K562 (cell line): ENCODE results near the gene PLXNA2. TPM values are rescaled to one million over a fixed set of nuclear protein-coding genes. Genes with fewer than 3 reads are reported as not detected.

Experiments used
- CBX8 ChIP-seq: fragments of 200-600 bp; sonication (generic); IDR thresholded peaks from 2 replicates; pipeline ENCODE4 v1.6.1; 2012; ENCODE audit warnings: borderline replicate concordance, mixed run types, low read depth, mild to moderate bottlenecking, moderate library complexity, mixed read lengths, low read length, control low read depth, inconsistent platforms; ENCODE audit not compliant: poor library complexity, severe bottlenecking; ENCODE audit errors: extremely low read depth
- HDAC6 ChIP-seq: IDR thresholded peaks from 2 replicates; pipeline ENCODE4 v1.6.1; 2012; ENCODE audit warnings: low read depth, mild to moderate bottlenecking, control low read depth, inconsistent platforms, low read length, moderate library complexity
- HNRNPLL ChIP-seq: fragments of 200-400 bp; formaldehyde crosslinking; IDR thresholded peaks from 2 replicates; pipeline ENCODE4 v1.6.1; 2017; ENCODE audit warnings: low read length, low read depth, mild to moderate bottlenecking; ENCODE audit not compliant: poor library complexity, severe bottlenecking
- JUN ChIP-seq, 2 experiments: sonication (generic) in 1 of 2; formaldehyde crosslinking in 1 of 2; IDR thresholded peaks; 2 replicates each; pipeline versions ENCODE4 v1.6.1 to v1.8.0; 2012 to 2022; ENCODE audit warnings: borderline replicate concordance in 2 of 2, mild to moderate bottlenecking in 2 of 2, improper control_type of control experiment in 1 of 2, low read depth in 1 of 2, low read length in 1 of 2, missing genetic modification reagents in 1 of 2
- MGA ChIP-seq: fragments of 450-650 bp; IDR thresholded peaks from 2 replicates; pipeline ENCODE4 v1.6.1; 2016; ENCODE audit warnings: mild to moderate bottlenecking, moderate library complexity
- POLR2G ChIP-seq: fragments of 200-400 bp; formaldehyde crosslinking; IDR thresholded peaks from 2 replicates; pipeline ENCODE4 v1.6.1; 2017; ENCODE audit warnings: low read depth, mild to moderate bottlenecking, antibody characterized with exemption, low read length, moderate library complexity
- SNAPC5 ChIP-seq: fragments of 250-450 bp; sonication (Bioruptor Pico); IDR thresholded peaks from 2 replicates; pipeline ENCODE4 v1.8.0; 2021; ENCODE audit warnings: moderate library complexity, mild to moderate bottlenecking, inconsistent platforms
- THAP7 ChIP-seq: fragments of 250-450 bp; sonication (Bioruptor Pico); IDR thresholded peaks from 2 replicates; pipeline ENCODE4 v1.5.0; 2021
- ZNF41 ChIP-seq: fragments of 250-450 bp; sonication (Bioruptor Pico); conservative IDR thresholded peaks from 2 replicates; pipeline ENCODE4 v1.4.0; 2020; ENCODE audit warnings: mild to moderate bottlenecking
- polyA plus RNA-seq, 8 experiments: library from polyadenylated mRNA; depleted of rRNA in 4 of 8; stranded (reverse) in 5 of 8; unstranded in 3 of 8; fragments of >200 nt; fragmentation: Nextera tagmentation in 2 of 8; fragmentation: Illumina TruSeq in 1 of 8; extraction: Ambion mirVana in 2 of 8; extraction: Trizol in 1 of 8; gene quantifications; 2 replicates each; pipeline versions ENCODE4 v1.2.1 to v1.2.3, GENCODE V29; 2011 to 2014; ENCODE audit warnings: inconsistent platforms in 1 of 8, missing spikeins in 1 of 8
- total RNA-seq, 7 experiments: library from RNA; depleted of rRNA in 6 of 7; stranded (reverse); fragments of >200 nt in 6 of 7; fragmentation: Illumina TruSeq in 2 of 7; extraction: Trizol in 2 of 7; gene quantifications; 2 replicates each; pipeline versions ENCODE4 v1.2.1 to v1.2.3, GENCODE V29; 2011 to 2021; ENCODE audit warnings: low replicate concordance in 1 of 7

Gene PLXNA2
- total and polyA plus RNA-seq, 9 of the 15 experiments (the other 6 are each of a cell fraction or from before 2014, with no cell fraction given), result 0.01 to 1.3 (median 0.32) TPM

- TF ChIP-seq MGA (no peak), ZNF41 (CRISPR knock-in tag) (no peak), JUN (IDR thresholded peaks at IDR 0.05; ENCODE audit: borderline replicate concordance, low read depth, low read length) (no peak), JUN (CRISPR knock-in tag; IDR thresholded peaks at IDR 0.05; ENCODE audit: borderline replicate concordance) (no peak), HNRNPLL (no peak), THAP7 (CRISPR knock-in tag) (no peak), CBX8 (no peak), POLR2G (no peak), HDAC6 (no peak), SNAPC5 (CRISPR knock-in tag) (no peak)
Measured at GRCh38 chr1:208291129-208291528, 46.9 kb upstream of the PLXNA2 start (continued).
